ENCODE results near the gene GNAS. TPM values are rescaled to one million over a fixed set of nuclear protein-coding genes. Genes with fewer than 3 reads are reported as not detected.

Gene GNAS
- total and polyA plus RNA-seq, 10 of the 15 experiments (the other 5 are each of a cell fraction or from before 2014, with no cell fraction given), result 209 to 950 (median 394) TPM

DNA sequence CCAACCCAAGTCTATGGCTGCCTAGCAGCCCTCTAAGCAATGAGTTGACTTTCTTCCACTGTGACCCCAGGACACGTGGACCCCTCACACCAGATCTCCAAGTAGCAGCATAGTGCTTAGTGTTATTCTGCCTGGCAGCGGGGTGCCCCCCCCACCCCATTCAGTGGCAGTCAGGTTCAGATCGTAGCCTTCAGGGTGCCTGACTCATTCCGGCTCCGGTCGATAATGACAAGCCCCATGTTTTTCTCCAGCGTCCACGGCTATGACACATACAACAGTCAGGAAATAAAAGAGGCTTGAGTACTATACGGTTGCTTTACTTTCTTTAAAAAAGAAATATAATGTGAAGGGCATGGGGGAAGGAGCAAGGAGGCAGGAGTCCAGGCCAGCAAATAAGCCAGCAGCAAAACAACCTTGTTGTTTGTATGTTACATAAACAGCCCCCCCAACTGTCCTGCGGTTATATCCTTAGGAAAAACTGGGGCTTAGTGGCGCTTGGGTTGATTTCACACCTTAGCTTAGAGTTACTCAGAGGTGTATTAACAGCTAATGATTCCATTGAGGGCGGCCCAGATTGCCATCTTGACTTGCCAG, 23.1 kb downstream of the GNAS start:
- in situ Hi-C loops (cut with MboI), result no loop called here
- no peak for FAIRE-seq

More for the DNA sequence above, 23.1 kb downstream of the GNAS start:
- POLR2A ChIA-PET, result no interaction called here
- Histone ChIP-seq H3K4me1 (ENCODE audit: control insufficient read depth, insufficient read depth, low read length) (peaks cover 3% of the 10 kb centered on the region), H3K4me2 (ENCODE audit: control insufficient read depth, insufficient read depth) (no peak overlapping the region), H3K79me2 (ENCODE audit: control insufficient read depth, insufficient read depth, low read length) (no peaks in the 10 kb centered on the region), H3K9ac (ENCODE audit: control insufficient read depth, insufficient read depth, low read length) (no peak overlapping the region), H3K27me3 (replicated peaks in 1 of 2; ENCODE audit: control insufficient read depth in 2 of 2, insufficient read depth in 2 of 2, low read length in 1 of 2) (no peaks in the 10 kb centered on the region), H3K36me3 (ENCODE audit: control insufficient read depth in 2 of 2, insufficient read depth in 2 of 2, low read length in 1 of 2) (no peaks in the 10 kb centered on the region), H2AFZ (ENCODE audit: control insufficient read depth, low read depth, low read length) (no peak overlapping the region), H3K27ac (ENCODE audit: control insufficient read depth, insufficient read depth) (no peak overlapping the region), H3K9me3 (replicated peaks; ENCODE audit: control insufficient read depth, insufficient read depth, low read length) (no peaks in the 10 kb centered on the region), H4K20me1 (ENCODE audit: control insufficient read depth, insufficient read depth) (no peaks in the 10 kb centered on the region), H3K4me3 (no peak overlapping the region)
- RAD21 ChIA-PET (ENCODE audit: unreplicated experiment), result no interaction called here
- SMC1A ChIA-PET (ENCODE audit: uncharacterized antibody, unreplicated experiment), result no interaction called here
- TF ChIP-seq HDAC2 (IDR thresholded peaks at IDR 0.05) (no peak), MEF2B (IDR thresholded peaks at IDR 0.05; ENCODE audit: partially characterized antibody, poor library complexity, severe bottlenecking) (no peak), BACH1 (IDR thresholded peaks at IDR 0.05; ENCODE audit: borderline replicate concordance) (no peak), RCOR1 (conservative IDR thresholded peaks at IDR 0.05; ENCODE audit: low read depth, low read length) (no peak), SREBF2 (IDR thresholded peaks at IDR 0.05; ENCODE audit: low read length) (no peak), PML (IDR thresholded peaks at IDR 0.05; ENCODE audit: low read length) (no peak), ETV6 (conservative IDR thresholded peaks at IDR 0.05 in 1 of 2, IDR thresholded peaks at IDR 0.05 in 1 of 2; ENCODE audit: borderline replicate concordance in 1 of 2, low read depth in 1 of 2) (no peak), CHD2 (IDR thresholded peaks at IDR 0.05; ENCODE audit: borderline replicate concordance, low read depth, low read length) (no peak), IRF4 (IDR thresholded peaks at IDR 0.05; ENCODE audit: low read depth, low read length) (no peak)
- TF ChIP-seq, protein P1, sequence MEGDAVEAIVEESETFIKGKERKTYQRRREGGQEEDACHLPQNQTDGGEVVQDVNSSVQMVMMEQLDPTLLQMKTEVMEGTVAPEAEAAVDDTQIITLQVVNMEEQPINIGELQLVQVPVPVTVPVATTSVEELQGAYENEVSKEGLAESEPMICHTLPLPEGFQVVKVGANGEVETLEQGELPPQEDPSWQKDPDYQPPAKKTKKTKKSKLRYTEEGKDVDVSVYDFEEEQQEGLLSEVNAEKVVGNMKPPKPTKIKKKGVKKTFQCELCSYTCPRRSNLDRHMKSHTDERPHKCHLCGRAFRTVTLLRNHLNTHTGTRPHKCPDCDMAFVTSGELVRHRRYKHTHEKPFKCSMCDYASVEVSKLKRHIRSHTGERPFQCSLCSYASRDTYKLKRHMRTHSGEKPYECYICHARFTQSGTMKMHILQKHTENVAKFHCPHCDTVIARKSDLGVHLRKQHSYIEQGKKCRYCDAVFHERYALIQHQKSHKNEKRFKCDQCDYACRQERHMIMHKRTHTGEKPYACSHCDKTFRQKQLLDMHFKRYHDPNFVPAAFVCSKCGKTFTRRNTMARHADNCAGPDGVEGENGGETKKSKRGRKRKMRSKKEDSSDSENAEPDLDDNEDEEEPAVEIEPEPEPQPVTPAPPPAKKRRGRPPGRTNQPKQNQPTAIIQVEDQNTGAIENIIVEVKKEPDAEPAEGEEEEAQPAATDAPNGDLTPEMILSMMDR (IDR thresholded peaks at IDR 0.05 in 2 of 3, conservative IDR thresholded peaks at IDR 0.05 in 1 of 3; ENCODE audit: control insufficient read depth in 2 of 3, extremely low read depth in 1 of 3, insufficient read depth in 1 of 3, low read depth in 3 of 3, low read length in 3 of 3), result no peak
- ATAC-seq (no peak), DNase-seq (ENCODE audit: low read depth, low spot score) (no peak)
- BruUV-seq (replicated peaks), result no TSS peak
- intact Hi-C loops (cut with micrococcal nuclease; ENCODE audit: unreplicated experiment), result no loop called here
- WGBS (ENCODE audit: insufficient coverage, insufficient replicate concordance, low lambda C conversion rate, missing lambda C conversion rate), result 76% methylated on average over 12 of the region's 12 CpGs
- CTCF ChIA-PET, result interaction anchor here (1.5 kb wide), 1 partner anchor 11 kb away, joined by 7 read pairs; no protein-coding TSS in a partner anchor
